ENCODE results near the gene ABCC2.
"Not testable (repeated sequence)": the region's sequence is repeated elsewhere in the genome, so short reads cannot be mapped to it uniquely, and the experiment has no call there.

The ABCC2 gene

GRCh38 chr10:99807786-99808185, 25.3 kb downstream of the ABCC2 start:
- DNase-seq (ENCODE audit: low read depth in 3 of 3, low spot score in 1 of 3), result no peak

- DNase-seq (ENCODE audit: low read depth in 3 of 3, low spot score in 1 of 3), result no peak
Observed at GRCh38 chr10:99808270-99808669, 25.8 kb downstream of the ABCC2 start.

- DNase-seq (ENCODE audit: low read depth in 3 of 3, low spot score in 1 of 3), result no peak
Observed at GRCh38 chr10:99809481-99809880, 27.0 kb downstream of the ABCC2 start.

- DNase-seq (ENCODE audit: low read depth in 3 of 3, low spot score in 1 of 3), result no peak
Observed at GRCh38 chr10:99809931-99810615, 27.6 kb downstream of the ABCC2 start.

- no peak for DNase-seq (ENCODE audit: low read depth in 3 of 3, low spot score in 1 of 3)
Observed at GRCh38 chr10:99812177-99812576, 29.7 kb downstream of the ABCC2 start.

- no peak for DNase-seq (ENCODE audit: low read depth in 3 of 3, low spot score in 1 of 3)
Observed at GRCh38 chr10:99814143-99814542, 31.7 kb downstream of the ABCC2 start.

- DNase-seq (ENCODE audit: low read depth in 3 of 3, low spot score in 1 of 3), result no peak
Observed at GRCh38 chr10:99815621-99816020, 33.2 kb downstream of the ABCC2 start.

GRCh38 chr10:99827936-99828335, 45.5 kb downstream of the ABCC2 start:
- no peak for DNase-seq (ENCODE audit: low read depth in 3 of 3, low spot score in 1 of 3)

- no peak for DNase-seq (ENCODE audit: low read depth in 3 of 3, low spot score in 1 of 3)
Observed at GRCh38 chr10:99828464-99828863, 46.0 kb downstream of the ABCC2 start.

GRCh38 chr10:99832439-99832838, 50.0 kb downstream of the ABCC2 start:
- no peak for DNase-seq (ENCODE audit: low read depth in 3 of 3, low spot score in 1 of 3)

GRCh38 chr10:99834410-99834809, 52.0 kb downstream of the ABCC2 start:
- no peak for DNase-seq (ENCODE audit: low read depth in 3 of 3, low spot score in 1 of 3)

GRCh38 chr10:99835947-99836346, 53.5 kb downstream of the ABCC2 start:
- DNase-seq (ENCODE audit: low read depth in 3 of 3, low spot score in 1 of 3), result no peak

GRCh38 chr10:99836711-99837110, 54.3 kb downstream of the ABCC2 start:
- DNase-seq (ENCODE audit: low read depth in 3 of 3, low spot score in 1 of 3), result no peak

GRCh38 chr10:99840859-99841258, 58.4 kb downstream of the ABCC2 start:
- not testable (repeated sequence) for DNase-seq (ENCODE audit: low read depth in 3 of 3, low spot score in 1 of 3)

GRCh38 chr10:99841746-99842145, 59.3 kb downstream of the ABCC2 start:
- no peak for DNase-seq (ENCODE audit: low read depth in 3 of 3, low spot score in 1 of 3)

- no peak for DNase-seq (ENCODE audit: low read depth in 3 of 3, low spot score in 1 of 3)
Observed at GRCh38 chr10:99843310-99843709, 60.9 kb downstream of the ABCC2 start.

GRCh38 chr10:99844433-99844955, 62.1 kb downstream of the ABCC2 start:
- no peak for DNase-seq (ENCODE audit: low read depth in 3 of 3, low spot score in 1 of 3)

GRCh38 chr10:99845837-99846382, 63.5 kb downstream of the ABCC2 start:
- DNase-seq (ENCODE audit: low read depth in 3 of 3, low spot score in 1 of 3), result peak; percentile 17 to 37 (median 24)

- DNase-seq (ENCODE audit: low read depth in 3 of 3, low spot score in 1 of 3), result no peak
Observed at GRCh38 chr10:99849057-99849456, 66.6 kb downstream of the ABCC2 start.

- DNase-seq (ENCODE audit: low read depth in 3 of 3, low spot score in 1 of 3), result no peak
Observed at GRCh38 chr10:99849536-99849935, 67.1 kb downstream of the ABCC2 start.

- DNase-seq (ENCODE audit: low read depth in 3 of 3, low spot score in 1 of 3), result no peak
Observed at GRCh38 chr10:99850021-99850766, 67.8 kb downstream of the ABCC2 start.

- DNase-seq (ENCODE audit: low read depth in 3 of 3, low spot score in 1 of 3), result no peak
Observed at GRCh38 chr10:99850767-99851340, 68.4 kb downstream of the ABCC2 start.
